VCaP (cell line): ENCODE results near the gene CUTA.
"Not testable (repeated sequence)": the region's sequence is repeated elsewhere in the genome, so short reads cannot be mapped to it uniquely, and the experiment has no call there.

Experiments used
- H3K27ac ChIP-seq: fragments of 450-650 bp; 2 replicates; pipeline ENCODE4 v1.5.1; 2017
- CTCF ChIP-seq: fragments of 450-650 bp; conservative IDR thresholded peaks from 2 replicates; pipeline ENCODE4 v1.5.1; 2017; ENCODE audit warnings: mild to moderate bottlenecking, moderate library complexity

The CUTA gene

GRCh38 chr6:33391278-33391921 lies 26.5 kb downstream of the CUTA start, which contains the start of gene KIFC1:
Gene KIFC1 (plus strand): TSS chr6:33391823. CDS start chr6:33391986, 163 bp downstream.
- H3K27ac ChIP-seq, result peak within 1 kb of the TSS; percentile 89
- peak; percentile 100 for TF ChIP-seq CTCF

- no peak for TF ChIP-seq CTCF
Measured at GRCh38 chr6:33390767-33391277, 27.1 kb downstream of the CUTA start.

DNA sequence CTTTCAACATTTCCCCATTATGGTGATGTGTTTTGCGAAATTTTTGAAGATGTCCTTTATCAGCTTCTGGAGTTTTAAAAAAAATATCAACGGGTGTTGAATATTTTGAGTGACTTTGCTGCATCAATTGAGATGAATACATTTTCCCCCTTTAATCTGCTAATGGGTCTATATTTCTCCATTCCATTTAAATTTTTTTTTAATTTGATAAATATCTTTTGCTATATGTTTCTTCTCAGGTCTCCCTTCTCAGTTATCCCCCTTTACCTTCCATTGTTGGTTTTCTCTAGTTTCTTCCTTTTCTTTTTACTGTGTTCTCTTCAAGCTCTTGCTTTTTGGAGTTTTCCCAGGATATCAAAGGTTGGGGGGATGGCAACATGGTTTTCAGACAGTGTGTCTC lies 27.7 kb downstream of the CUTA start:
- TF ChIP-seq CTCF, result no peak
- peak overlapping the region; percentile 89 for H3K27ac ChIP-seq

More at GRCh38 chr6:33390767-33391277, 27.1 kb downstream of the CUTA start:
- peak overlapping the region; percentile 89 for H3K27ac ChIP-seq

DNA sequence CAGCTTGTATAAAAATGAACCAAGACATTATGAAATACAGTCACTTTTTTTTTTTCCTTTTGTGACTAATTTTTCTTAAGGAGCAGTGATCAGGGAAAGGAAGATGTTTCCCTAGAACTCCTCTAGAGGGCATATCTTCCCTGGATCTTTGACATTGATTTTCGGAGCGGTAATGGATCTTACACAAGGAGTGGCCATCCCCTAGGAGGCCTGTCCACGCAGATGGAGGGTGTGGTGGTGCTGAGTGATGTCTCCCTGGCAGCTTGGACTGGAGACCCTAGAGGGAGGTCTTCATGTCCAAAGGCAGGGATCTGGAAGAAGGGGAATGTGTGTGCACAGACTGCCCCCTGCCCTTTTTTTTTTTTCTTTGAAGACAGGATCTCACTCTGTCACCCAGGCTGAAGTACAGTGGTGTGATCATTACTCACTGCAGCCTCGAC lies 33.3 kb downstream of the CUTA start:
- TF ChIP-seq CTCF, result peak; percentile 70
- H3K27ac ChIP-seq, result no peak overlapping the region

DNA sequence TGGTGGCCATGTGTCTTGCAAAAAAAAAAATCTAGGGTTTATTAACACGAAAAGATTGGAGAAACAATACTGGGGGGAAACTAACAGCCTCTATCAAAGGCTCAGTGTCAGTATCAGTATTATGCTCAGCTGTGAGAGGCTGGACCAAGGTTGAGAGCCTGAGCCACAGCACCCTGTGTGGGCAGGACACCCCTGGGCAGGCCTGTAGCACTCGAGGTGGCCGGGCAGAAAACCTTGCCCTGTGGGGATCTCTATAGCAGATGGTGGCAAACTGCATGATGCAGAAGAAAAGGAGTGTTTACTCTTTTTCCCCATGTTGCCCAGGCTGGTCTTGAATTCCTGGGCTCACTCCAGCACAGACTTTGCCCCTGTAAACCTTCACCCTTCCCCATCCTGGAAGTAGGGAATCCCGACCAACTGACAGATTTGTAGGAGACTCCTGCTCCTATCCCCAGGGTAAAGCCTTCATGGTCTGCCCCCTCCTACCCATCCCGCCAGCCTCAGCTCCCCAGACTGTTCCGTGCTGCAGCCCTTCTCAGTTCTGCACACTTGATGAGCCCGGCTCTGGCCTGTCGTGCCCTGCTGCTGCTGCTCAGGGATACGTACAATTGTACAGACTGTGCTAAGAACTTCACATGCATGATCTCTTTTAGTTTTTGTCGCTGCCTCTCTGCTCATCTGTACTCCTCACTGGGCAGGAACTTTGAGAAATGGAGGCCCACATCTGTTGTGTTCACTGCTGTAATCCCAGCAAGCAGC lies 34.3 kb downstream of the CUTA start:
- H3K27ac ChIP-seq, result no peak overlapping the region
- no peak for TF ChIP-seq CTCF

GRCh38 chr6:33380272-33380981 lies 37.5 kb downstream of the CUTA start:
- H3K27ac ChIP-seq, result no peak overlapping the region
- TF ChIP-seq CTCF, result no peak

DNA sequence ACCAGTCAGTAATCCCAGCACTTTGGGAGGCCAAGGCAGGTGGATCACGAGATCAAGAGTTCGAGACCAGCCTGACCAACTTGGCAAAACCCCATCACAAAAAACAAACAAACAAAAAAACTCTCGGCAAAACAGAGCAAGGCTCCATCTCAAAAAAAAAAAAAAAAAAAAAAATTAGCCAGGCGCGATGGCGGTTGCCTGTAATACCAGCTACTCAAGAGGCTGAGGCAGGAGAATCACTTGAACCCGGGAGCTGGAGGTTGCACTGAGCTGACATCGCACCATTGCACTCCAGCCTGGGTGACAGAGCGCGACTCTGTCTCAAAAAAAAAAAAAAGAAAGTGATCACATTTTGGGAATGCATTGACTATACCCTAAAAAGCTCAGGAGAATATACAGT lies 38.7 kb downstream of the CUTA start:
- not testable (repeated sequence) for H3K27ac ChIP-seq
